AG04449 (cell line): ENCODE measurements around the gene TACC3.

Experiments used
- CTCF ChIA-PET: fragments of 350-600 bp; formaldehyde crosslinking; extraction: SDS; loops from one replicate; lab custom pipeline; 2021; ENCODE audit warnings: antibody characterized with exemption; lab: Yijun Ruan, JAX
- POLR2A ChIA-PET: fragments of 400-600, 350-600 bp; formaldehyde crosslinking; extraction: SDS; loops from one replicate; lab custom pipeline; 2020; ENCODE audit warnings: antibody characterized with exemption, inconsistent platforms; lab: Yijun Ruan, JAX
- DNase-seq: peaks from one replicate; pipeline ENCODE4 v3.0.0-alpha.2; 2010; ENCODE audit warnings: low read depth, low spot score
- H3K4me3 ChIP-seq: 2 replicates; pipeline ENCODE4 v1.5.1; 2011; ENCODE audit warnings: low read depth, mild to moderate bottlenecking, control low read depth, low read length
- TF ChIP-seq, protein P1 (sequence below): IDR thresholded peaks from one replicate; pipeline ENCODE4 v1.5.1; 2011; ENCODE audit warnings: mild to moderate bottlenecking, moderate library complexity, low read length, control low read depth, inconsistent platforms; ENCODE audit not compliant: insufficient read depth; ENCODE audit errors: missing control alignments

The TACC3 gene

DNA sequence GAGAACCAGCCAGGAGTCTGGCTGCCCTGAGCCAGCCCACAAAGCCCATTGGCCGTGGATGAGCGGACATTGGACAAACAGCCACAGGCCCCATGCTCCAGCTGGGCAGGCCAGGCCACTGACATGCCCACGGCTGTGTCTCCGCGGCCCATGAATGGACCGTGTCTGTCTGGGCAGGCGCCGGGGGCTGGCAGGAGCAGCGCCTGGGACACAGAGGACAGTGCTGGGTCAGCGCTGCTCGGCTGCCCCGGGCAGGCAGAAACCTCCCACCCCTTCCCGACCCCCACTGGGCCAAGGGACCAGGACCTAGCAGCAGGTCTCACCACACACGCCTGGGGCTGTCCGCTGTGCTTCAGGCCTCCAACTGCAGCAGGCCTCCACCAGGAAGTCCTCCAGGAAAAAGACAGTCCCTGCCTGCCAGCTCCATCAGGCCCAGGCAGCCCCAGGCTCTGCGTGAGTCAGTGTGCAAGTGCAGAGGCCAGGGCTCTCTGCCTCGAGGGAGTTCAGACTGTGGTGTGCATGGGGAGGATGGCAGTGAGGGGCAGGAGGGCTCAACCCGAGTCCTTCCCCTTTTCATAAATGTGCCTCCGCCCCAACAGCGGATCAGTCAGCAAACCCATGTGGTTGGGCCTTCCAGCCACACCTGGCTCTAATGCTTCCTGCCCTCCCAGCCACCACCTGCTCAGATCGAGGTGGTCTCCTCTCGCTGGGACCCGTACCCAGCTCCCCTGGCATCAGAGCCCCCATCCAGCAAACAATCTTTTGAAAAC, 54.6 kb downstream of the TACC3 start:
- ChIA-PET POLR2A (no interaction called here), CTCF (interaction anchor here (2.1 kb wide), 1 partner anchor 13 kb away, joined by 5 read pairs; no protein-coding TSS in a partner anchor)
- H3K4me3 ChIP-seq = no peak overlapping the region
- TF ChIP-seq, protein P1, sequence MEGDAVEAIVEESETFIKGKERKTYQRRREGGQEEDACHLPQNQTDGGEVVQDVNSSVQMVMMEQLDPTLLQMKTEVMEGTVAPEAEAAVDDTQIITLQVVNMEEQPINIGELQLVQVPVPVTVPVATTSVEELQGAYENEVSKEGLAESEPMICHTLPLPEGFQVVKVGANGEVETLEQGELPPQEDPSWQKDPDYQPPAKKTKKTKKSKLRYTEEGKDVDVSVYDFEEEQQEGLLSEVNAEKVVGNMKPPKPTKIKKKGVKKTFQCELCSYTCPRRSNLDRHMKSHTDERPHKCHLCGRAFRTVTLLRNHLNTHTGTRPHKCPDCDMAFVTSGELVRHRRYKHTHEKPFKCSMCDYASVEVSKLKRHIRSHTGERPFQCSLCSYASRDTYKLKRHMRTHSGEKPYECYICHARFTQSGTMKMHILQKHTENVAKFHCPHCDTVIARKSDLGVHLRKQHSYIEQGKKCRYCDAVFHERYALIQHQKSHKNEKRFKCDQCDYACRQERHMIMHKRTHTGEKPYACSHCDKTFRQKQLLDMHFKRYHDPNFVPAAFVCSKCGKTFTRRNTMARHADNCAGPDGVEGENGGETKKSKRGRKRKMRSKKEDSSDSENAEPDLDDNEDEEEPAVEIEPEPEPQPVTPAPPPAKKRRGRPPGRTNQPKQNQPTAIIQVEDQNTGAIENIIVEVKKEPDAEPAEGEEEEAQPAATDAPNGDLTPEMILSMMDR = no peak
- no peak for DNase-seq

DNA sequence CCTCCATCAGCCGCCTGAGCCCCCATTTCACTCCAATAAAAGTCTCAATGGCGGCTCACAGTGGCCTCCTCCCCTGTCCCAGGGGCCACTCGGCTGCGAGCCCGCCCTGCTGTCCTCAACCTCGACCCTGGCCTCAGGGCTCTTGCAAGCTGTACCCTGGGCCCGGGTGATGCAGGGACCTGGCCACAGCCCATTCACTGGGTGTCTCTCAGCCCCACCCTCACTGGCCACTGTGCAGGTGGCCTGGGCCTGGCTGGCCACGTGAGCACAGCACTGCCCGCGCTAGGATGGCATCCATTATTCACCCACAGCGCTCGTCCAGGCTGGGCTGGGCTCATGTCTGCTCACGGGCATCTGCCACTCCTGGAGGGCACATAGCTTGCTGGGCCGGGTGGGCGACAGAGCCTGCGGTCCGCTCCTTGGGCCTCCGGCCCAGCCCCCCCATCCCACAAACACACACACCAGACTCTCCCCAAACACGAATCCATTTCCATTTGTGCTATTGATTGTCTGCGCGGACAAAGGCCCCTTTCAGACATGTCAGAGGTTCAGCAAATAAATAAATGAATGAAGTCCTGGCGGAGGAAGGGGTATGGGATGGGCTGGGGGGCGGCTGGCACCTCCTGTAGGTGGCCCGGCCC, 55.3 kb downstream of the TACC3 start:
- CTCF ChIA-PET = interaction anchor here (1.1 to 2.1 kb wide), 4 partner anchors 8 to 33 kb away, joined by 3 to 9 read pairs (median 4); no protein-coding TSS in a partner anchor
- TF ChIP-seq, protein P1 = no peak
- POLR2A ChIA-PET = no interaction called here
- DNase-seq = no peak
- H3K4me3 ChIP-seq = no peak overlapping the region

DNA sequence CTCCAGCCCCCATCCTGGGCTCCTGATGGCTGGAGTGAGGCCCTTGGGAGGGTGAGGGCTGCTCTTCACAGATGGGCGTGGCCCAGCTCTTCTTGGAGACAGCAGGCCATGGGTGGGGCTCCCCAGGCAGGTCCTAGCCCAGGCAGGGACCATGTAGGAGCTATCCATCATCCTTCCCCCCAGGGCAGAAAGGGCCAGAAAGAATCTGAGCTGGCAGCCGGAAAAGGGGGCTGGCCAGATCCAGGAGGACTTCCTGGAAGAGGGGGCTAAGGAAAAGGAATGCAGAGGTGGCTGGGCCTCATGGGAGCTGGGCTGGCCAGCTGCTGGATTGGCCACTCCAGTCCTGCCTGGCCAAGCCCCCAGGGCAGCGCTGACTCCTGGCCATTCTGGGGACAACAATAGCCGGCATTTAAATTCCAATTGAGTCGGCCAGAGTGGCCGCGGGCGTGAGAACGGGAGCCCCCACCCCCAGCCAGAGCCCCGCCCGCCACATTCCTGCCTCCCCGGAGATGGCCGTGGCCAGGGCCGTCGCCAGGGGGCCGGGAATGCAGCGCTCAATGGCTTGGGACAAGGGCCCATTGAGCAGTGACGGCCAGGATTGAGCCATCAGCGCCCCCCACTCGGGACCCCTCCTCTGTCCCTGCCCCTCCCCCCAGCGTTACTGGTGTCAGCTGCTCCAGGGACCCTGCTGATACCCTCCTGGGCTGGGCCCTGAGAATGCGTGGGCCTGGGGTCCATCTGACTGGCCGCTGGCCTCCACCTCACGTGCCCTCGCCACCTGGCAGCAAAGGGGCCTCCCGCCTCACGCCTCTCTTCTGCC, 56.7 kb downstream of the TACC3 start:
- TF ChIP-seq, protein P1 = peak; percentile 22
- DNase-seq = no peak
- ChIA-PET CTCF (interaction anchor here (0.7 to 2.1 kb wide), 14 partner anchors 9 to 121 kb away, joined by 3 to 9 read pairs (median 3); no protein-coding TSS in a partner anchor), POLR2A (no interaction called here)
- no peak overlapping the region for H3K4me3 ChIP-seq

DNA sequence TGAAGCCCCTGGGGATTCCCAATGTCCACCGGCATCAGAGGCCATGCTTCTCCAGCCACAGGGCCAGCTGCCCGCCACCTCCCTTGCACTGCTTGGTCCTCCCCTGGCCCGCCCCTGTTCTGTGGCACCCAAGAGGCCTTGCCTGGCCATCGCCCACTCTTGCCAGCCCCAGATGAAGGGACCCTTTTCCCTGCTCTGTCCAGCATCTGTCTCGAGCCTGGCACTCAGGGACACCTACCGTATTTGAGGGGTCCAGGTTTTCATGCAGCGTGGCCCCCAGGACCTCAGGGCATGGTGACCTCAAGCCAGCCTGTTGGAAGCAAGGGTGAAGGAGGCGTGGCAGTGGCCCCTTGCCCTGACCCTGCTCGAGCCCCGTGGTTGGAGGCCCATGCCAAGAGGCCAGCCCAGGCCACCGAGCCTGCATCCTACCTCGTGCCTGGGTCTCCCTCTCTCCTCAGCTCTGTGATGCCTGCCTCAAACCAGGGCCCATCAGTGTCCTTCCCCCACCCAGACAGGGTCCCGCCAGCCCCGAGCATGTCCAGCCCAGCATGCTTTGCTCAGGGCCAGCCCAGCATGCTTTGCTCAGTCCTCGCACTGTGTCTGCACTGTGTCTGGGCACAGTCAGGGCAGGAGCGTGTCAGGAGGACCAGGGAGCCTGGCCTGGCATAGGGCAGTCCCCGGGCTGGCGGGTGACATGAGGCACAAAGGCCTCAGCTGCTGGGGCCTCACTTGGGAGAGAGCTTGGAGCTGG, 57.5 kb downstream of the TACC3 start:
- TF ChIP-seq, protein P1 = no peak
- POLR2A ChIA-PET = no interaction called here
- CTCF ChIA-PET = interaction anchor here (0.9 to 1.4 kb wide), 3 partner anchors 11 to 120 kb away, joined by 3 to 5 read pairs (median 3); no protein-coding TSS in a partner anchor
- no peak for DNase-seq
- no peak overlapping the region for H3K4me3 ChIP-seq

DNA sequence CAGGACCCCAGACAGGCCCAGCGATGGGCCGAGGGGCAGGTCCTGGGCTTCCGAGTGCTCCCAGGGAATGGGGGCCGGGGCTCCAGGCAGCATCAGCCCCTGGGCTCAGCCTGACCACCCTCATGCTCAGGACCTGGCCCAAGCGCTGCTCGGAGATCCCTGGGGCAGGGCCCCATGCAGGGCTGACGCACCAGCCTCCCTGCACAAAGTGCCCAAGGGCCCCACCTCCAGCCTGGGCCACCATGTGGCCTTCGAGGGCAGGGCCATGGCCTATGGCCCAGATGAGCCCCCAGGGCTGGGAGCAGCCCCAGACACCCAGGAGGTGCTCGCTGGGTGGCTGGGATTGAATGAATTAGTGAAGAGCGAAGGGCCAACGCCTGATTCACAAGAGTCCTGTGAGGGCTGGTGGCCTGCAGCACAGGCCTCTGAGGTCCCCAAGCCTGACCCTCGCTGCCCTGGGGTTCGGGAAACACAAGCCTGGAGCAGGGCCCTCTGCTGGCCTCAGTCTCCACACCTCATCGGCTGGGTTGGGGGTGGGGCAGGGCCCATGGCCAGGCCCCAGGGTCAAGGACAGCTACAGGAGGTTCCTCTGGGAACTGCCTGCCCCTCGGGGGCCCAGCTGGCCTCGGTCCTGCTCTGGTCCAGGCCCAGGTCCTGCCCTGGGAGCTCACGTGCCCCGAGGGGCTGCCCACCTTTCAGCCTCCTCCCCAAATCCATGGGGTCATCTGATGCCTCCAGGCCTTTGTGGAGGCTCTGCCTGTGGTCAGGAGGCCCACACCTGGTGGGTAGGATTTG, 58.5 kb downstream of the TACC3 start:
- ChIA-PET CTCF (interaction anchor here (0.7 to 1.4 kb wide), 4 partner anchors 9 to 119 kb away, joined by 3 to 5 read pairs (median 3); no protein-coding TSS in a partner anchor), POLR2A (no interaction called here)
- TF ChIP-seq, protein P1 = no peak
- no peak overlapping the region for H3K4me3 ChIP-seq
- DNase-seq = no peak
